Adipocyte (in vitro differentiated cells): ENCODE results near the gene EIF3K.

Experiments
- DNase-seq: peaks from one replicate; pipeline ENCODE4 v3.0.0-alpha.2; 2015; ENCODE audit warnings: low read depth
- H3K27me3 ChIP-seq: replicated peaks from 2 replicates; pipeline ENCODE4 v1.7.0; 2013; ENCODE audit warnings: mild to moderate bottlenecking, low read length, moderate library complexity; ENCODE audit not compliant: control insufficient read depth, insufficient read depth
- H3K36me3 ChIP-seq: 2 replicates; pipeline ENCODE4 v1.7.0; 2013; ENCODE audit warnings: low read length, mild to moderate bottlenecking, moderate library complexity; ENCODE audit not compliant: control insufficient read depth, insufficient read depth, severe bottlenecking
- H3K4me1 ChIP-seq: 2 replicates; pipeline ENCODE4 v1.7.0; 2013; ENCODE audit warnings: mild to moderate bottlenecking, low read length, moderate library complexity; ENCODE audit not compliant: control insufficient read depth, insufficient read depth
- H3K4me3 ChIP-seq: 2 replicates; pipeline ENCODE4 v1.7.0; 2013; ENCODE audit warnings: mild to moderate bottlenecking, low read length, moderate library complexity
- H3K9ac ChIP-seq: 2 replicates; pipeline ENCODE4 v1.7.0; 2013; ENCODE audit warnings: mild to moderate bottlenecking, low read length, moderate library complexity
- H3K9me3 ChIP-seq: 2 replicates; pipeline ENCODE4 v1.7.0; 2013; ENCODE audit warnings: mild to moderate bottlenecking, low read length, moderate library complexity; ENCODE audit not compliant: control insufficient read depth

Gene EIF3K

GRCh38 chr19:38639679-38640078 is 20.7 kb downstream of the EIF3K start:
- Histone ChIP-seq H3K27me3 (no peaks in the 10 kb centered on the region), H3K9me3 (no peaks in the 10 kb centered on the region), H3K9ac (no peak overlapping the region), H3K4me1 (no peaks in the 10 kb centered on the region), H3K36me3 (peaks cover 18% of the 10 kb centered on the region), H3K4me3 (no peak overlapping the region)
- no peak for DNase-seq

GRCh38 chr19:38640368-38640767 is 21.4 kb downstream of the EIF3K start:
- Histone ChIP-seq H3K36me3 (peaks cover 14% of the 10 kb centered on the region), H3K9me3 (no peaks in the 10 kb centered on the region), H3K4me3 (no peak overlapping the region), H3K4me1 (no peaks in the 10 kb centered on the region), H3K27me3 (no peaks in the 10 kb centered on the region), H3K9ac (no peak overlapping the region)
- no peak for DNase-seq

GRCh38 chr19:38642176-38642575 is 23.2 kb downstream of the EIF3K start:
- Histone ChIP-seq H3K4me1 (no peaks in the 10 kb centered on the region), H3K4me3 (no peak overlapping the region), H3K36me3 (no peaks in the 10 kb centered on the region), H3K27me3 (no peaks in the 10 kb centered on the region), H3K9ac (no peak overlapping the region), H3K9me3 (no peaks in the 10 kb centered on the region)
- no peak for DNase-seq

- Histone ChIP-seq H3K4me3 (no peak overlapping the region), H3K36me3 (no peaks in the 10 kb centered on the region), H3K4me1 (peaks cover 3% of the 10 kb centered on the region), H3K9me3 (no peaks in the 10 kb centered on the region), H3K9ac (no peak overlapping the region), H3K27me3 (no peaks in the 10 kb centered on the region)
- no peak for DNase-seq
These were observed 25.7 kb downstream of the EIF3K start for GRCh38 chr19:38644719-38645118.

GRCh38 chr19:38647368-38647965 is 28.5 kb downstream of the EIF3K start, which contains the start of gene ACTN4:
ACTN4 (plus strand) TSS chr19:38647649; CDS start chr19:38647746, 97 bp downstream.
- no peaks in the 10 kb centered on the region for H3K9me3 ChIP-seq
- H3K36me3 ChIP-seq = no peaks in the 10 kb centered on the region
- H3K27me3 ChIP-seq = no peaks in the 10 kb centered on the region
- H3K4me1 ChIP-seq = peaks cover 28% of the 10 kb centered on the region
- peak within 1 kb of the TSS; percentile 100 for H3K9ac ChIP-seq
- peak within 1 kb of the TSS; percentile 100 for H3K4me3 ChIP-seq
- DNase-seq = peak; percentile 99

GRCh38 chr19:38647966-38648768 is 29.2 kb downstream of the EIF3K start:
- no peaks in the 10 kb centered on the region for H3K36me3 ChIP-seq
- H3K4me3 ChIP-seq = peak overlapping the region; percentile 100
- peaks cover 35% of the 10 kb centered on the region for H3K4me1 ChIP-seq
- no peaks in the 10 kb centered on the region for H3K9me3 ChIP-seq
- peak; percentile 55 for DNase-seq
- H3K9ac ChIP-seq = peak overlapping the region; percentile 100
- H3K27me3 ChIP-seq = no peaks in the 10 kb centered on the region

GRCh38 chr19:38648769-38649304 is 29.8 kb downstream of the EIF3K start:
- H3K4me1 ChIP-seq = peaks cover 42% of the 10 kb centered on the region
- no peaks in the 10 kb centered on the region for H3K27me3 ChIP-seq
- peak overlapping the region; percentile 100 for H3K4me3 ChIP-seq
- peak; percentile 41 for DNase-seq
- no peaks in the 10 kb centered on the region for H3K36me3 ChIP-seq
- H3K9ac ChIP-seq = peak overlapping the region; percentile 100
- H3K9me3 ChIP-seq = no peaks in the 10 kb centered on the region

GRCh38 chr19:38649305-38650171 is 30.6 kb downstream of the EIF3K start:
- H3K4me1 ChIP-seq = peaks cover 49% of the 10 kb centered on the region
- peak overlapping the region; percentile 100 for H3K4me3 ChIP-seq
- peaks cover 3% of the 10 kb centered on the region for H3K36me3 ChIP-seq
- H3K27me3 ChIP-seq = no peaks in the 10 kb centered on the region
- no peaks in the 10 kb centered on the region for H3K9me3 ChIP-seq
- DNase-seq = peak; percentile 46
- H3K9ac ChIP-seq = peak overlapping the region; percentile 100

GRCh38 chr19:38650172-38650775 is 31.3 kb downstream of the EIF3K start:
- Histone ChIP-seq H3K27me3 (no peaks in the 10 kb centered on the region), H3K4me3 (peak overlapping the region; percentile 100), H3K9ac (peak overlapping the region; percentile 100), H3K9me3 (no peaks in the 10 kb centered on the region), H3K4me1 (peaks cover 56% of the 10 kb centered on the region), H3K36me3 (peaks cover 5% of the 10 kb centered on the region)
- peak; percentile 40 for DNase-seq

GRCh38 chr19:38650911-38651584 is 32.1 kb downstream of the EIF3K start:
- Histone ChIP-seq H3K4me3 (peak overlapping the region; percentile 100), H3K27me3 (no peaks in the 10 kb centered on the region), H3K36me3 (peaks cover 5% of the 10 kb centered on the region), H3K4me1 (peaks cover 64% of the 10 kb centered on the region), H3K9me3 (no peaks in the 10 kb centered on the region), H3K9ac (peak overlapping the region; percentile 100)
- peak; percentile 73 for DNase-seq
